ENCODE results near the gene HMX1.

- TF ChIP-seq CTCF (IDR thresholded peaks at IDR 0.05) = no peak
- TF ChIP-seq EP300 (IDR thresholded peaks at IDR 0.05) = no peak
These were observed 18.4 kb downstream of the HMX1 start for GRCh38 chr4:8853249-8853648.
